DND-41 (cell line): ENCODE data around the gene CLPTM1L.

ENCODE experiments used
- ATAC-seq: fragments of 200-7000 bp; cut with Tn5 transposase; 3 replicates; pipeline ENCODE4 v1.9.1; 2021; ENCODE audit warnings: low read depth; ENCODE audit not compliant: insufficient read depth
- DNase-seq: peaks from one replicate; pipeline ENCODE4 v3.0.0-alpha.2; 2020
- H2AFZ ChIP-seq: 2 replicates; pipeline ENCODE4 v1.6.0; 2012; ENCODE audit warnings: low read depth, low read length
- H3K27ac ChIP-seq: 2 replicates; pipeline ENCODE4 v1.5.1; 2012; ENCODE audit warnings: low read length, inconsistent platforms
- H3K27me3 ChIP-seq: fragments of 200-600 bp; sonication (generic); 2 replicates; pipeline ENCODE4 v1.6.0; 2012; ENCODE audit warnings: low read length, mild to moderate bottlenecking, inconsistent platforms; ENCODE audit not compliant: insufficient read depth, poor library complexity
- H3K36me3 ChIP-seq: 2 replicates; pipeline ENCODE4 v1.5.1; 2012; ENCODE audit warnings: low read length, inconsistent platforms; ENCODE audit not compliant: insufficient read depth
- H3K4me1 ChIP-seq: 2 replicates; pipeline ENCODE4 v1.5.1; 2012; ENCODE audit warnings: mild to moderate bottlenecking, low read length; ENCODE audit not compliant: insufficient read depth
- H3K4me2 ChIP-seq: 2 replicates; pipeline ENCODE4 v1.6.0; 2012; ENCODE audit warnings: mild to moderate bottlenecking, moderate library complexity, low read length, inconsistent platforms; ENCODE audit not compliant: insufficient read depth
- H3K4me3 ChIP-seq, 2 experiments: fragments of 200-600 bp in 1 of 2; shearing (Covaris generic) in 1 of 2; 2 replicates each; pipeline ENCODE4 v1.5.1; 2012 to 2016; ENCODE audit warnings: inconsistent platforms in 2 of 2, low read length in 2 of 2, mild to moderate bottlenecking in 2 of 2, low read depth in 1 of 2, moderate library complexity in 1 of 2
- H3K79me2 ChIP-seq: 2 replicates; pipeline ENCODE4 v1.6.0; 2012; ENCODE audit warnings: low read length, inconsistent platforms; ENCODE audit not compliant: insufficient read depth
- H3K9ac ChIP-seq: 2 replicates; pipeline ENCODE4 v1.6.0; 2012; ENCODE audit warnings: low read depth, mild to moderate bottlenecking, inconsistent platforms, low read length, moderate library complexity
- H3K9me3 ChIP-seq: 2 replicates; pipeline ENCODE4 v1.5.1; 2012; ENCODE audit warnings: low read length, moderate library complexity, mild to moderate bottlenecking, inconsistent platforms; ENCODE audit not compliant: insufficient read depth, severe bottlenecking
- H4K20me1 ChIP-seq: 2 replicates; pipeline ENCODE4 v1.6.0; 2012; ENCODE audit warnings: low read length; ENCODE audit not compliant: insufficient read depth
- CTCF ChIP-seq: IDR thresholded peaks from 2 replicates; pipeline ENCODE4 v1.5.1; 2012; ENCODE audit warnings: borderline replicate concordance, low read length, moderate library complexity, mild to moderate bottlenecking; ENCODE audit not compliant: poor library complexity, severe bottlenecking; ENCODE audit errors: extremely low read depth
- EZH2 ChIP-seq: IDR thresholded peaks from 3 replicates; pipeline ENCODE4 v1.6.1; 2012; ENCODE audit warnings: borderline replicate concordance, low read depth, mild to moderate bottlenecking, moderate library complexity, low read length, inconsistent platforms; ENCODE audit not compliant: severe bottlenecking

The CLPTM1L gene

DNA sequence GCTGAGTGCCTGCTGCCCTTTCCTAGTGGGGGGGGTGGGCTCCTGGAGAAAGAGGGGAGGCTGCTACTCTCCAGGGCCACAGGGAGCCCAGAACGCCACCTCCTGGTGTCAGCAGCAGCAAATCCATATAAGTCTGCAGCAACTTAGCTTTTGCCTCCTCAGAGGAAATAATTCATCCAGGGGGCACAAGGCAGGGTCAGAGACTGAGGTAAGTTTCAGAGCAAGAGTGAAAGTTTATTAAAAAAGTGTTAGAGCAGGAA lies 4.0 kb upstream of the CLPTM1L start:
- Histone ChIP-seq H3K4me1 (peaks cover 21% of the 10 kb centered on the region), H3K4me2 (no peak overlapping the region), H3K9me3 (no peaks in the 10 kb centered on the region), H3K36me3 (peaks cover 2% of the 10 kb centered on the region), H4K20me1 (peaks cover 2% of the 10 kb centered on the region; the same call in 1 of the 2 replicates), H3K9ac (no peak overlapping the region), H3K79me2 (peaks cover 21% of the 10 kb centered on the region), H2AFZ (no peak overlapping the region), H3K27ac (no peak overlapping the region), H3K4me3 (no peak overlapping the region), H3K27me3 (no peaks in the 10 kb centered on the region)
- TF ChIP-seq EZH2 (no peak), CTCF (peak; percentile 31)
- DNase-seq (no peak), ATAC-seq (no peak)

GRCh38 chr5:1347571-1347970 lies 2.7 kb upstream of the CLPTM1L start:
- H3K79me2 ChIP-seq = peaks cover 35% of the 10 kb centered on the region
- no peaks in the 10 kb centered on the region for H3K27me3 ChIP-seq
- H3K27ac ChIP-seq = no peak overlapping the region; the same call in 1 of the 2 replicates
- TF ChIP-seq EZH2 (no peak), CTCF (no peak)
- no peak overlapping the region for H3K4me2 ChIP-seq
- peaks cover 33% of the 10 kb centered on the region for H3K4me1 ChIP-seq
- H4K20me1 ChIP-seq = peaks cover 10% of the 10 kb centered on the region; the same call in 1 of the 2 replicates
- no peak overlapping the region for H3K9ac ChIP-seq
- ATAC-seq (no peak), DNase-seq (no peak)
- peaks cover 15% of the 10 kb centered on the region for H3K36me3 ChIP-seq
- H3K9me3 ChIP-seq = no peaks in the 10 kb centered on the region
- no peak overlapping the region for H2AFZ ChIP-seq
- no peak overlapping the region for H3K4me3 ChIP-seq

GRCh38 chr5:1346627-1347440 lies 1.9 kb upstream of the CLPTM1L start:
- Histone ChIP-seq H3K27ac (no peak overlapping the region), H3K9me3 (no peaks in the 10 kb centered on the region), H3K79me2 (peaks cover 42% of the 10 kb centered on the region), H2AFZ (no peak overlapping the region), H3K9ac (no peak overlapping the region; the same call in 1 of the 2 replicates), H4K20me1 (peaks cover 17% of the 10 kb centered on the region; the same call in 1 of the 2 replicates), H3K4me1 (peaks cover 36% of the 10 kb centered on the region), H3K36me3 (peaks cover 23% of the 10 kb centered on the region), H3K27me3 (no peaks in the 10 kb centered on the region), H3K4me3 (no peak overlapping the region), H3K4me2 (peak overlapping the region; percentile 98; the same call in 1 of the 2 replicates)
- DNase-seq (no peak), ATAC-seq (no peak)
- TF ChIP-seq EZH2 = no peak
- TF ChIP-seq CTCF = no peak
